ENCODE data around the gene LRRC1.
A peak's percentile ranks its signal among the peaks of the same experiment; 100 is the strongest.
"Not testable (repeated sequence)": the region's sequence is repeated elsewhere in the genome, so short reads cannot be mapped to it uniquely, and the experiment has no call there.

Gene LRRC1

GRCh38 chr6:53794720-53795339 is at the start of gene LRRC1:
Gene LRRC1, plus strand, starts transcription at chr6:53795005. Its CDS starts 252 bp downstream, at chr6:53795257.
- no peak for FAIRE-seq

GRCh38 chr6:53746442-53747103 is 48.2 kb upstream of the LRRC1 start:
- no peak for FAIRE-seq

GRCh38 chr6:53750052-53750650 is 44.7 kb upstream of the LRRC1 start:
- FAIRE-seq: no peak

GRCh38 chr6:53751417-53751816 is 43.4 kb upstream of the LRRC1 start:
- no peak for FAIRE-seq

GRCh38 chr6:53752440-53752839 is 42.4 kb upstream of the LRRC1 start:
- FAIRE-seq: no peak

GRCh38 chr6:53752856-53753255 is 41.9 kb upstream of the LRRC1 start:
- no peak for FAIRE-seq

- no peak for FAIRE-seq
Observed at GRCh38 chr6:53754330-53754729, 40.5 kb upstream of the LRRC1 start.

GRCh38 chr6:53756396-53756795 is 38.4 kb upstream of the LRRC1 start:
- FAIRE-seq: no peak

GRCh38 chr6:53758496-53758895 is 36.3 kb upstream of the LRRC1 start:
- no peak for FAIRE-seq

GRCh38 chr6:53761036-53761435 is 33.8 kb upstream of the LRRC1 start:
- FAIRE-seq: no peak

- FAIRE-seq: no peak
Observed at GRCh38 chr6:53765270-53765669, 29.5 kb upstream of the LRRC1 start.

GRCh38 chr6:53766930-53767329 is 27.9 kb upstream of the LRRC1 start:
- no peak for FAIRE-seq

- FAIRE-seq: no peak
Observed at GRCh38 chr6:53767941-53768340, 26.9 kb upstream of the LRRC1 start.

GRCh38 chr6:53768636-53769035 is 26.2 kb upstream of the LRRC1 start:
- no peak for FAIRE-seq

- no peak for FAIRE-seq
Observed at GRCh38 chr6:53770780-53771249, 24.0 kb upstream of the LRRC1 start.

- FAIRE-seq: no peak
Observed at GRCh38 chr6:53771785-53772624, 22.8 kb upstream of the LRRC1 start.

GRCh38 chr6:53773044-53773696 is 21.6 kb upstream of the LRRC1 start:
- FAIRE-seq: peak; percentile 93

- FAIRE-seq: not testable (repeated sequence)
Observed at GRCh38 chr6:53776152-53776551, 18.7 kb upstream of the LRRC1 start.

- not testable (repeated sequence) for FAIRE-seq
Observed at GRCh38 chr6:53784991-53785390, 9.8 kb upstream of the LRRC1 start.

- FAIRE-seq: no peak
Observed at GRCh38 chr6:53786832-53787231, 8.0 kb upstream of the LRRC1 start.

GRCh38 chr6:53790886-53791285 is 3.9 kb upstream of the LRRC1 start:
- no peak for FAIRE-seq

GRCh38 chr6:53792016-53792415 is 2.8 kb upstream of the LRRC1 start:
- no peak for FAIRE-seq

- no peak for FAIRE-seq
Observed at GRCh38 chr6:53792973-53793317, 1.9 kb upstream of the LRRC1 start.
